Activated CD4-positive, alpha-beta memory T cell treated with anti-CD3 and anti-CD28 coated beads for 36 hours (primary cell): Measurements from ENCODE around the gene WDR45. TPM values are rescaled to one million over a fixed set of nuclear protein-coding genes. Genes with fewer than 3 reads are reported as not detected.

ENCODE experiments used
- CTCF ChIA-PET: fragments of 350-600 bp; sonication (Branson Sonifier 250); formaldehyde crosslinking; loops from one replicate; lab custom pipeline; 2021; ENCODE audit warnings: antibody characterized with exemption, inconsistent platforms; lab: Charles Lee
- POLR2A ChIA-PET: fragments of 350-600 bp; sonication (Branson Sonifier 250); formaldehyde crosslinking; loops from one replicate; lab custom pipeline; 2021; ENCODE audit warnings: antibody characterized with exemption; lab: Charles Lee
- DNase-seq: peaks from one replicate; pipeline ENCODE4 v3.0.0-alpha.2; 2020
- H3K27ac Mint-ChIP-seq: one replicate; pipeline ENCODE4 v1.8.0; 2021; ENCODE audit warnings: mixed read lengths
- H3K27me3 Mint-ChIP-seq: one replicate; pipeline ENCODE4 v1.8.0; 2021; ENCODE audit warnings: mixed read lengths
- H3K36me3 Mint-ChIP-seq: one replicate; pipeline ENCODE4 v1.8.0; 2021; ENCODE audit warnings: mixed read lengths
- H3K4me1 Mint-ChIP-seq: one replicate; pipeline ENCODE4 v1.8.0; 2021; ENCODE audit warnings: low read depth, mixed read lengths
- H3K4me3 Mint-ChIP-seq: one replicate; pipeline ENCODE4 v1.8.0; 2021; ENCODE audit warnings: mild to moderate bottlenecking, mixed read lengths
- H3K9me3 Mint-ChIP-seq: one replicate; pipeline ENCODE4 v1.8.0; 2021; ENCODE audit warnings: mixed read lengths
- intact Hi-C: fragments of 100-400 bp; cut with micrococcal nuclease; formaldehyde crosslinking; loops from one replicate; pipeline ENCODE4 v1.15.1; 2023
- total RNA-seq, 2 experiments: library from RNA; stranded (reverse); gene quantifications; one replicate each; pipeline ENCODE4 v1.2.3, GENCODE V29; 2021

Gene WDR45
- total RNA-seq, 2 experiments from 2014 or later, result 23.3 to 28.9 TPM

GRCh38 chrX:49040376-49040955 is 39.2 kb downstream of the WDR45 start:
- Mint-ChIP-seq H3K4me3 (peak overlapping the region; percentile 91), H3K36me3 (peaks cover 19% of the 10 kb centered on the region), H3K9me3 (no peaks in the 10 kb centered on the region), H3K27me3 (no peaks in the 10 kb centered on the region), H3K4me1 (peaks cover 30% of the 10 kb centered on the region), H3K27ac (peak overlapping the region; percentile 78)
- no peak for DNase-seq
- POLR2A ChIA-PET, result interaction anchor here (0.5 kb wide), 1 partner anchor 21 kb away, joined by 3 read pairs; no protein-coding TSS in a partner anchor
- CTCF ChIA-PET, result no interaction called here
- intact Hi-C loops, result loop anchor here (10.0 kb wide), 1 partner anchor 206 kb away; the partner anchor contains the start of gene PCSK1N

- POLR2A ChIA-PET, result interaction anchor here (0.5 to 0.6 kb wide), 2 partner anchors 21 to 553 kb away, joined by 3 read pairs; no protein-coding TSS in a partner anchor
- intact Hi-C loops, result loop anchor here (10.0 kb wide), 1 partner anchor 205 kb away; the partner anchor contains the start of gene PCSK1N
- Mint-ChIP-seq H3K9me3 (no peaks in the 10 kb centered on the region), H3K4me3 (peak overlapping the region; percentile 49), H3K4me1 (peaks cover 30% of the 10 kb centered on the region), H3K27ac (peak overlapping the region; percentile 78), H3K36me3 (peaks cover 20% of the 10 kb centered on the region), H3K27me3 (no peaks in the 10 kb centered on the region)
- peak; percentile 73 for DNase-seq
- CTCF ChIA-PET, result interaction anchor here (2.2 kb wide), 1 partner anchor 148 kb away, joined by 5 read pairs; no protein-coding TSS in a partner anchor
Measured at GRCh38 chrX:49039598-49040375, 39.9 kb downstream of the WDR45 start.

DNA sequence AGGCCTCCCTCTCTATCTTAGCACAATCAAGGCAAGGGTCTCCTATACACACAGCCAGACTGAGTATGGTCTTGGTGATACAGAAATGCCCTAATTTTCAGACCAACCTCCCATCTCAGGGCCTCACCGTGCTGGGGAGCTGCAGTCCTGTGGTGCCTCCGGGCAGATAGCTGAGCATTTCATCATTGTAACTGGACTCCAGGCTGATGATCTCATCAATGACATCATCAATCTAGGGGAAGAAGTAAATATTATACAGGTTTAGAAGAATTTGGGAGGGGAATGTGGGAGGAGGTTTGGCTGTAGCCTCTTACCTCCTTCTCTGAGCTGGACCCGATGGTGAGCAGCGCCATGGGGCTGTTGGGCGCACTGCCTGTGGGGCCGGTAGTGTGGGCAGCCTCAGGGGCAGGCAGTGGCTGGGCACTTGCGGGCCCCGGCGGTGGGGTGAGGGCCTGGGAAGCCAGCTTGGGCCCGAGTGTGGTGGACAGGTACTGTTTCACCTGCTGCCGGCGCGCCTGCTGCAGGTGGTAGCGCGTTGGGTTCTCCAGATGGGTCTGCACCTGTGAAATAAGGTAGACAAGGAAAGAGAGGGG is 41.7 kb downstream of the WDR45 start:
- intact Hi-C loops, result no loop called here
- CTCF ChIA-PET, result interaction anchor here (2.2 kb wide), 1 partner anchor 146 kb away, joined by 5 read pairs; no protein-coding TSS in a partner anchor
- peaks cover 34% of the 10 kb centered on the region for H3K36me3 Mint-ChIP-seq

GRCh38 chrX:49030283-49030682 is 49.4 kb downstream of the WDR45 start:
- H3K9me3 Mint-ChIP-seq, result no peaks in the 10 kb centered on the region
- no peak for DNase-seq
- H3K27ac Mint-ChIP-seq, result no peak overlapping the region
- no peaks in the 10 kb centered on the region for H3K4me1 Mint-ChIP-seq
- POLR2A ChIA-PET, result no interaction called here
- intact Hi-C loops, result no loop called here
- H3K4me3 Mint-ChIP-seq, result no peak overlapping the region
- CTCF ChIA-PET, result no interaction called here
- H3K36me3 Mint-ChIP-seq, result peaks cover 18% of the 10 kb centered on the region
- no peaks in the 10 kb centered on the region for H3K27me3 Mint-ChIP-seq

More for the DNA sequence above, 41.7 kb downstream of the WDR45 start:
- Mint-ChIP-seq H3K9me3 (no peaks in the 10 kb centered on the region), H3K4me3 (no peak overlapping the region), H3K27ac (no peak overlapping the region), H3K27me3 (no peaks in the 10 kb centered on the region), H3K4me1 (peaks cover 23% of the 10 kb centered on the region)
- no peak for DNase-seq
- POLR2A ChIA-PET, result interaction anchor here (0.6 kb wide), 1 partner anchor 67 kb away, joined by 3 read pairs; no protein-coding TSS in a partner anchor

GRCh38 chrX:49029876-49030275 is 49.8 kb downstream of the WDR45 start:
- no peak for DNase-seq
- Mint-ChIP-seq H3K36me3 (peaks cover 18% of the 10 kb centered on the region), H3K9me3 (no peaks in the 10 kb centered on the region), H3K4me1 (no peaks in the 10 kb centered on the region), H3K27me3 (no peaks in the 10 kb centered on the region), H3K27ac (no peak overlapping the region), H3K4me3 (no peak overlapping the region)
- POLR2A ChIA-PET, result no interaction called here
- CTCF ChIA-PET, result no interaction called here
- intact Hi-C loops, result no loop called here

Other genes starting within 250 kb of the WDR45 start
- gene PCSK1N, start 244.3 kb downstream of the WDR45 start, total RNA-seq, result 1 to 10 TPM; 2.7 to 2.8 TPM
- gene TIMM17B, start 182.1 kb downstream of the WDR45 start, total RNA-seq, result 10 to 100 TPM; 83.8 to 86.6 TPM
- gene PQBP1, start 182.0 kb downstream of the WDR45 start, total RNA-seq, result 10 to 100 TPM; 85.0 to 85.5 TPM
- 10 to 100 TPM; 16.9 to 19.2 TPM for gene SLC35A2, start 168.2 kb downstream of the WDR45 start, total RNA-seq
- gene PIM2, start 160.9 kb downstream of the WDR45 start, total RNA-seq, result 100 to 1,000 TPM; 386 to 401 TPM
- gene OTUD5, start 122.3 kb downstream of the WDR45 start, total RNA-seq, result 10 to 100 TPM; 83.4 to 85.4 TPM
- gene KCND1, start 108.0 kb downstream of the WDR45 start, total RNA-seq, result 1 to 10 TPM; 2.4 to 2.5 TPM
- gene GRIPAP1, start 77.6 kb downstream of the WDR45 start, total RNA-seq, result 10 to 100 TPM; 76.1 to 78.4 TPM
- 10 to 100 TPM; 29.0 to 29.1 TPM for gene TFE3, start 36.5 kb downstream of the WDR45 start, total RNA-seq
- 1 to 10 TPM; 2.7 to 3.6 TPM for gene CCDC120, start 20.9 kb downstream of the WDR45 start, total RNA-seq
- 10 to 100 TPM; 13.2 TPM for gene PRAF2, start 5.9 kb downstream of the WDR45 start, total RNA-seq
- gene GPKOW, start 43.8 kb upstream of the WDR45 start, total RNA-seq, result 10 to 100 TPM; 22.0 to 22.6 TPM
- 1 to 10 TPM in 1 of 2 experiments, under 1 TPM in 1; 0.87 to 1.0 TPM for gene MAGIX, start 82.9 kb upstream of the WDR45 start, total RNA-seq
- 100 to 1,000 TPM; 222 to 234 TPM for gene PLP2, start 92.0 kb upstream of the WDR45 start, total RNA-seq
- 10 to 100 TPM; 18.1 to 20.1 TPM for gene PRICKLE3, start 106.5 kb upstream of the WDR45 start, total RNA-seq
- 1 to 10 TPM; 5.3 to 5.4 TPM for gene SYP, start 120.3 kb upstream of the WDR45 start, total RNA-seq
- gene CACNA1F, start 153.5 kb upstream of the WDR45 start, total RNA-seq, result under 1 TPM; 0.51 to 0.74 TPM
- gene CCDC22, start 155.6 kb upstream of the WDR45 start, total RNA-seq, result 10 to 100 TPM; 21.0 to 21.1 TPM
- gene FOXP3, start 184.8 kb upstream of the WDR45 start, total RNA-seq, result 10 to 100 TPM; 23.1 to 23.8 TPM
- 1 to 10 TPM; 7.0 to 8.1 TPM for gene PPP1R3F, start 189.9 kb upstream of the WDR45 start, total RNA-seq
- not detected for gene GAGE10, start 223.8 kb upstream of the WDR45 start, total RNA-seq
- not detected for gene GAGE12J, start 242.2 kb upstream of the WDR45 start, total RNA-seq